ENCODE data around the gene PRR7. TPM values are rescaled to one million over a fixed set of nuclear protein-coding genes. Genes with fewer than 3 reads are reported as not detected.

PRR7 gene
- total and polyA plus RNA-seq, 2 of the 13 experiments (the other 11 are each of a cell fraction or from before 2014, with no cell fraction given): 4.8 to 5.0 TPM

GRCh38 chr5:177455036-177455660, 8.5 kb downstream of the PRR7 start (continued):
- TF ChIP-seq RAD51 (IDR thresholded peaks at IDR 0.05; ENCODE audit: borderline replicate concordance): no peak
- peak; percentile 82 for TF ChIP-seq ZNF407 (CRISPR knock-in tag; IDR thresholded peaks at IDR 0.05; ENCODE audit: not compliant biosample characterization)
- peak; percentile 90; the same call in 1 of the 2 replicates for TF ChIP-seq ZNF546 (CRISPR knock-in tag; conservative IDR thresholded peaks at IDR 0.05)
- peak; percentile 51 for TF ChIP-seq ARID5B (CRISPR knock-in tag; IDR thresholded peaks at IDR 0.05)
- TF ChIP-seq ZNF570 (CRISPR knock-in tag; IDR thresholded peaks at IDR 0.05; ENCODE audit: borderline replicate concordance): no peak
- TF ChIP-seq ZNF382 (CRISPR knock-in tag; IDR thresholded peaks at IDR 0.05; ENCODE audit: borderline replicate concordance): no peak
- peak; percentile 54; the same call in 1 of the 2 replicates for TF ChIP-seq ZNF691 (CRISPR knock-in tag; IDR thresholded peaks at IDR 0.05; ENCODE audit: borderline replicate concordance, low read depth)
- peak; percentile 83 for TF ChIP-seq THAP11 (CRISPR knock-in tag; IDR thresholded peaks at IDR 0.05)
- peak; percentile 92; the same call in 1 of the 2 replicates for TF ChIP-seq BCL3 (CRISPR knock-in tag; IDR thresholded peaks at IDR 0.05)
- TF ChIP-seq ARNT2 (CRISPR knock-in tag; IDR thresholded peaks at IDR 0.05; ENCODE audit: low read depth): peak; percentile 95
- TF ChIP-seq TFDP2 (CRISPR knock-in tag; IDR thresholded peaks at IDR 0.05): peak; percentile 89
- peak; percentile 93 for TF ChIP-seq ZNF101 (CRISPR knock-in tag; IDR thresholded peaks at IDR 0.05; ENCODE audit: borderline replicate concordance, low read depth)
- TF ChIP-seq ZFY (CRISPR knock-in tag; IDR thresholded peaks at IDR 0.05): peak; percentile 66

Data from HepG2 (cell line).